Temporal lobe (tissue), 1 donor: Measurements from ENCODE around the gene NCAPG. TPM values are rescaled to one million over a fixed set of nuclear protein-coding genes. Genes with fewer than 3 reads are reported as not detected.

Experiments
- total RNA-seq: library from RNA; depleted of rRNA; stranded (reverse); fragments of >200 nt; gene quantifications from one replicate; pipeline ENCODE4 v1.2.3, GENCODE V29; 2014

Gene NCAPG
- total RNA-seq, 1 donor from 2014 or later: 5.9 TPM

Other genes starting within 250 kb of the NCAPG start
- gene LAP3, start 233.8 kb upstream of the NCAPG start, total RNA-seq: 34.4 TPM
- 30.7 TPM for gene MED28, start 196.3 kb upstream of the NCAPG start, total RNA-seq
- gene FAM184B, start 29.4 kb upstream of the NCAPG start, total RNA-seq: 4.4 TPM
- gene DCAF16, start 222 bp upstream of the NCAPG start, total RNA-seq: 29.3 TPM
- 46.0 TPM for gene LCORL, start 210.8 kb downstream of the NCAPG start, total RNA-seq